SK-N-SH (cell line): ENCODE results near the gene PTPRJ.

Source experiments
- CTCF ChIP-seq: fragments of 200-600 bp; sonication (generic); IDR thresholded peaks from 2 replicates; pipeline ENCODE4 v1.6.1; 2017; ENCODE audit warnings: antibody characterized with exemption, mild to moderate bottlenecking, moderate library complexity
- MAX ChIP-seq: IDR thresholded peaks from 2 replicates; pipeline ENCODE4 v1.4.0; 2012; ENCODE audit warnings: low read depth
- REST ChIP-seq: IDR thresholded peaks from 2 replicates; pipeline ENCODE4 v1.6.1; 2012; ENCODE audit warnings: mild to moderate bottlenecking, low read depth, low read length, moderate library complexity
- SIN3A ChIP-seq: IDR thresholded peaks from 2 replicates; pipeline ENCODE4 v1.6.1; 2012; ENCODE audit warnings: low read depth, mild to moderate bottlenecking, low read length, moderate library complexity, borderline replicate concordance
- USF2 ChIP-seq: fragments of 150-350 bp; IDR thresholded peaks from 2 replicates; pipeline ENCODE4 v1.6.1; 2017; ENCODE audit warnings: antibody characterized with exemption, low read length, low read depth, borderline replicate concordance

GRCh38 chr11:48093323-48093722 lies 113.0 kb downstream of the PTPRJ start:
- TF ChIP-seq MAX (no peak), CTCF (no peak), SIN3A (no peak), USF2 (no peak), REST (no peak)
